Endometrial microvascular endothelial cells (primary cell): ENCODE results near the gene BDH2. TPM values are rescaled to one million over a fixed set of nuclear protein-coding genes. Genes with fewer than 3 reads are reported as not detected.

Experiments used
- in situ Hi-C: cut with HindIII; loops from 2 replicates; pipeline ENCODE4 v1.10.0; 2017; ENCODE audit warnings: low sequenced_read_pairs, low pct_unique_long_range_greater_than_20kb; ENCODE audit errors: inconsistent ontology term
- total RNA-seq: library from RNA; depleted of rRNA; stranded (reverse); fragments of >200 nt; gene quantifications from one replicate; pipeline ENCODE4 v1.2.3, GENCODE V29; 2015; ENCODE audit errors: inconsistent ontology term

The BDH2 gene
- 29.7 TPM for total RNA-seq

DNA sequence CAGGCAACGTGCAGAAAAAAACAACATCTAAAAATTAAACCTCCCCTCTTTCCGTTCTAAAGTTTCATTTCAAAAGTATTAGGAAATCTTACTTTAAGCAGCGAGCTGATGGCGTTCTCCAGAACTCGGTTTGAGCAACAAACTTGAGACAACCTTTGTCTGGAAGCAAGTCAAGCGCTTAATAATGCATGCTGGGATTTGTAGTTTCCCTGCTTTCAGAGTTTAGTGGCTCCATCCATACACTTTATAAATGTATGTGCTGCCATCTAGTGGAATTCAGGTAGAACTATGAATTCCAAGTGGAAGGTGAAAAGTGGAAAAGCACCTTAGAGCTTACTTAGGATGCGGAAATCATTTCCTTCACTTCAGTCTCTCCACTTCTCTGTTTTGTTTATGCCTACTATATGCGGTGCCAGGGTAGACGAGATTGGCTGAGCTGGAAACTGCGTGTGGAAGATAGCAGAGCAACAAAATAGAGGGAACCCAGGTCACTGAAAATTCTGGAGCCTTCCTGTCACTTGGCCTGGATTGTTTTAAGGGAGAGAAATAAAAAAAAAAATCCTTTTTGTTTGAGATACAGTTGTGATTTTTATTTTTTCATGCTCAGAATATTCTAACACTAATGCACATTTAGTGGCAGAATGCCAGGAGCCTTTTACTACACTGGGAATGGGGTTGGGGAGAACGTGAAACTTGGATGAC, at the start of gene BDH2:
BDH2 (minus strand) TSS at position 144 of the 702 bp plus-strand sequence. CDS start 3,580 bp downstream, outside the sequence.
- in situ Hi-C loops = no loop called here

DNA sequence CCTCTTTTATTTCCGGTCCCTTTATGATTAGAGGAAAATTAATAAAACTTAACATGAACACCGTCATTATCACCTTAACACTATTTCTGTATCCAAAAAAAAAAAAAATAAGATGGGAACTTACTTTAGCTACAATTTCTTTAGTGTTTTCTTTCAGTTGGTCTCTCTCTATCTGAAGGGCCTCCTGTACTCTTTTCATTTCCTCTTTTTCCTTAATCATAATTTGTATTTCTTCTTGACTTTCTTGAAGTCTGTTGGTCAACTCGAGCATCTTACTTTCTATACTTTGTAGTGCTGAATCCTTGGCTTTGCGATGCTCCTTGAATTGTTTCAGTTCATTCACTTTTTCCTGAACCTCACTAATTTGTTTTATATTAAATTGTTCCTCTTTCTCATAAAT, 45.3 kb upstream of the BDH2 start:
- in situ Hi-C loops = no loop called here

DNA sequence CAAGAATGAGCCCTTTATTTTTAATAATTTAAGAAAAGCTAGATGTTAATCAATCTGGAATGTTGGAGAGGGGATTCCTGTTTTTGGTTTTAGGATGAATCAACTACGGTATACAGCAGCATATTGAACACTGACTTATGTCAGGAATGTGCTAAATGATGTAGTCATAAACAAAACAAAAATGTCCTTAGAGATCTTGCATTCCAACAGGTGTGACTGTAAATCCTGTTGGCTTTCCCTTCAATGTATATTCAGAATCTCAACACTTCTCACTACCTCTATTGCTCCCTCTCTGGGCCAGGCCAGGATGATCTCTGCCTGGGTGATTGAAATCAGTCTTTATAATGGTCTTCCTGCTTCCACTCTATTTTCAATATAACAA, 37.8 kb upstream of the BDH2 start:
- in situ Hi-C loops = no loop called here

DNA sequence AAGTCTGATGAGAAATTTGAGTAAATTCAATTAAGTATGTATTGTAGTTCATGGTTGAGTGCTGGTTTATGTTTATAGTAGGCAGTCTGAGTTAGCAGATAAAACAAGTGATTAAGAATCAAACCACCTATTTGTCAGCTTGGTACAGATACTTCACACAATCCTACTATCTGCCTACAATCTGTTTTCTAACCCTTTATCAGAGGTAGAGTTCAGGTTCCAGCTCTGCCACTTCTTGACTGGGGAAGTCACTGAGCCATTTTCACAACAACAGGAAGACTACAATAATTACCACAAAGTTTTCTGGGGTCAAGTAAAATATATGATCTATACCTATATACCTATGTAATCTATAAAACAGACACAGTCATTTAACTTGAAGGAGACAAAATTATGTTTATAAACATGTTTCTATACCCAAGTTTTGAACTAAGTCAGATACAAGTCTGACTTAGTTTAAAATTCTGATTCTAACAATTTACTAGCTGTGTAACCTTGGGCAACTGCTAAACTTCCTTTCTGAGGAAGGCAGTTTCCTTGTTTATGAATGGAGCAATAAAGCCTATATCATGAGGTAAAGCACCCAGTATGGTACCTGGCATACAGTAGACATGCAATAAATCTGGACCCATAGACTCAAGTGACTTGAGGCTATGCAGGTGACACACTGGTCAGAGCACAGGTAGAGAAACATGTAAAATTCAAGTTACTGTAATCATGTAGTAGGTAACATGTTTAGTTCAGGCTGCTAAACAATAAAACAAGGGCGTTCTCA, 37.2 kb upstream of the BDH2 start:
- in situ Hi-C loops = no loop called here

DNA sequence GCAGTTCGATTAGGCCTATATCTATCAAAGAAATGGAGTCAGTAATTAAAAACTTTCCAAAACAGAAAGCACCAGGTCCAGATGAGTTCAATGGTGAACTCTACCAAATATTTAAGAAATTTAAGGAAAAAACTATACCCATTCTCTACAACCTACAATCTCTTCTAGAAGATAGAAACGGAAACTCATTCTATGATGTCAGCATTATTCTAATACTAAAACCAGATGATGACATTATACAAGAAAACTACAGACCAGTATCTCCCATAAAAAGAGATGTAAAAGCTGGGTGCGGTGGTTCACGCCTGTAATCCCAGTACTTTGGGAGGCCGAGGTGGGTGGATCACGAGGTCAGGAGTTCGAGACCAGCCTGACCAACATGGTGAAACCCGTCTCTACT, 29.5 kb upstream of the BDH2 start:
- in situ Hi-C loops = no loop called here

DNA sequence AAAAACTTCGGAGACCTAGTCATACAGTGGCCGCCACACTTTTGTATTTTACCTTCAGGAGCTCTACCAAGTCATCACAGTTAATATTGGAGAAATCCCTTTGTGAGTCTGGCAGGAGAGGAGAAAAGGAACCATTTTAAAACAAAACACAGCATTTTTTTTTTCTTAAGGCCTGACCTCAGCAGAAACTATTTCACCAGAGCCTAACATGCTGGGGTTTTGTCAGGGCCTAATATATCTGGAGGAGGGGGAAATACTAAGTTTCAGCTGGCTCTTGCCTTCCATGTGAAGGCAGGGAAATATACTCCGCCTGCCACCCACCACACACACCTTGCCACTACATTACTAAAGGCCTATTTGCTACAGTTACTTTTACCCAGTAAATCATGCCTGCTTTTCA, 26.5 kb upstream of the BDH2 start:
- in situ Hi-C loops = no loop called here

DNA sequence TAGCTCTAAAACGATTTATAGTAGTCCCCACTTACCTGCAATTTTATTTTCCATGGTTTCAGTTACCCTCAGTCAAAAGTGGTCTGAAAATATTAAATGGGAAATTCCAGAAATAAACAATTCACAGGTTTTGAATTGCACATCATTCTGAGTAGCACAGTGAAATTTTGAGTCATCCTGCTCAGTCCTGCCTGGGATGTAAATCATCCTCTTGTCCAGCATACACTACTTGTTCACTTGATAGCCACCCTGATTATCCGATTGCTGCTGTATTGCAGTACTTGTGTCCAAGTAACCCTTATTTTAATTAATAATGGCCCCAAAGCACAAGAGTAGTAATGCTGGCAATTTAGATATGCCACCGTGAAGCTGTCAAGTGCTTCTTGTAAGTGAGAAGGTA, 23.5 kb upstream of the BDH2 start:
- in situ Hi-C loops = no loop called here

DNA sequence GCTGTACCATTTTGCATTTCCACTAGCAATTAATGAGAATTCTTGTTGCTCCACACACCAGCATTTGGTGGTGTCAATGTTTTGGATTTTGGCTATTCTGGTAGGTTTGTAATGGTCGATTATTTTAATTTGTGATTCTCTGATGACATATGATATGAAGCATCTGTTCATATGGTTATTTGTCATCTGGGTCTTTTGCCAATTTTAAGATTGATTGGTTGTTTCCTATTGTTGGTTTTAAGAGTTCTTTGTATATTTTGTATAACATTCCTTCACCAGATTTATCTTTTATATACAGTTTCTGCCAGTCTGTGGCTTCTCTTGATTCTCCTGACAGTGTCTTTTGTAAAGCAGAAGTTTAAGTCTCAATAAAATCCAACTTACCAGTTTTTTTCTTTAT, 18.5 kb upstream of the BDH2 start:
- in situ Hi-C loops = no loop called here

DNA sequence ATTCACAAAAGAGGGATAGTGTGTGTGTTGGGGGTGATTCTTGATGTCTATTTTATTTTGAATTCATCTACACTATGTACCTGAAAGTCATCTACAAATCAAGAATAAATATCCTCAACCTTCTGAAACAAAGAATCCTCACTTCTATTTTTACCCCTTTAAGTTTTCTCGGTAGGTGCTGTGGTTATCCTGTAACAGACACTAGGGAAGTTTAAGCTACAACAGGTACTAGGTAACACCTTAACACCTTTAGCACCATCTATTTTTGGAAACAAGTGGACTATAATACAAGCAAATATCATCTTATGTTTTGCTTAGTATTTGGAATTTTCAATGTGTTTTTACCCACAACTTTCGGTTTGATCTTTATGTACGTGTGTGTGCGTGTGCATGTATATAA, 12.0 kb upstream of the BDH2 start:
- in situ Hi-C loops = no loop called here

DNA sequence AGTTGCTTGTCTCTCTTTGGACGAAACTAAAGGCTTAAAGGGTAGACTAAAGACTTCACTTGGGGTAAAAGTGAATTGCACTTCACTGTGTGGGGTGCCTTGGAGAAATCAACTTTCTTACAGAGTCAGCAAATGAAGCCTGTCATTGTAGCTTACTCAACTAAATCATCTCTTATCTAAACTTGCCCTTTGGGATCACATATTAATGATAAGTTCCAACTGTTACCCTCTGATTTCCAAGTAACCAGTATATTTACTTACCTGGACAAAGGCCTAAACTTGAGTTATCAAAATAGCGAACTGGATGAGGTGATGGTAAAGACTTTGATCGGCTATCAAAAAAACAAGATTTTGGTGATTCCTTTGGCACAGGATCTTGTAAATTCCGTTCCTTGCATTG, 8.9 kb upstream of the BDH2 start:
- in situ Hi-C loops = no loop called here

DNA sequence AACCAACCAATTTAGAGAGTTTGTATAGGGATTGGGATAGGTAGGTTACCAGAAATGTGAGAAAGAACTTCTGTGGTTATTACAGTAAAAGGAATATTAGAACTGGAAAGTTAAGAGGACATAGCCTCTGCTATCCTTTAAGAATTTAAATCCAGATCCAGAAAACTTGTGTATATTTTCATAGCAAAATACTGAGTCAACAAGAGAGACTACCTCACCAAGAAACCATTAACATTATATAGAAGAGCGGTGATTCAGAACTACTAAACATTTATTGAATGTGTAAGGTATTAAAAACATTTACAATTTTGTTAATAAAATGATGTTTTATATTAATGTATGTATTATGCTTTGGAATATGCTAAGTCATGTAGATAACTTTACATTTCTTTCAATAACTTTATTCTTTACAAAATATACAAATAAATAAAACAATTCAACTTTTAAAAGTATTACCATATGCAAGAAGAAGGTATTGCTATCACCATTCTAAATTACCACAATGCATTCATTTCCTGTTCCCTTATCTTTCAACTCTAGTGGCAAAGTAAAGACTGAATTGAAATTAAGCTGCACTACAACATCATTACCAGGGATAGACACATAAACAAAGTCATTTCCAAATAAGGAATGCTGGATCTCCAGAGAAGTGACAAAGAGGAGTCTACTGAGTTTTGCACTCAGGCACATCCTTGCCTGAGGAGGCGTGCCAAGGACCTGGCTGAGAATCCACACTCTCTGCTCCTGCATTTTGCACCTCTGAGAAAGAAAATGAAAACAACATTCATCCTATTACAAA, 6.1 kb upstream of the BDH2 start:
- in situ Hi-C loops = no loop called here

DNA sequence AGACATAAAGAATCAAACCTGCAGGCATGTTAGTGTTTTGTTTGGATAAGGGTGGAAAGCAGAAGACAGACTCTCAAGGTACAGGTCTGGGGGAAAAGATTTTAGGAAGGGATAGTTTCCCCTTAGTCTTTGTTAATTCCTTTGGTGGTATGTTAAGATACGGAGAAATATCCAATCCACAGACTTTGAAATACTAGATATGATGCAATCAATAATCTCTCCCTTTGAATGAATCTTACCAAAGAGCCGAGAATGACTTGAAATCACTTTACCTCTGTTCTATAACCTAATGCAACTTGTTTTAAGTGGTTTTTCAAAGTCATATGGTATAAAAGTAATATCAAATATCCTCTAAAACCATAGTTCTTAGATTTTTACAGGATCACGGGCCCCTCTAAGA, 5.3 kb upstream of the BDH2 start:
- in situ Hi-C loops = no loop called here

DNA sequence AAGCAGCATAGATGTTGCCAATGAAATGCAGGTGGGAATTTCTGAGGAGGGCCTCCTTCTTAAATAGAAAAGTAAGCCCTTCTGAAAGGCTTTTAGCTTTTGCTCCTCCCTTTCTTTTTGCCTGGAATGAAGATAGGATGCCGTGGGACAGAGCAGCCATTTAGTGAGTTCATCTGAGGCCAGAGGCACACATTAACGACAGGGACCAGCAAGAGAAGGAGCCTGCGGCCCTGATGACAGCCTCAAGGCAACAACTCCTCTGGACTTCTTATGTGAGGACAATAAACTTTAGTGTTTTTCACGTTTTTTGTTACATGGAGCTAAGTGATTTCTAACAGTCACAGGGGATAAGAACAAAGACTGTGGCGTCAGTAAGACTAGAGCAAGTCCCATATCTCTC, 1.1 kb upstream of the BDH2 start:
- in situ Hi-C loops = no loop called here

DNA sequence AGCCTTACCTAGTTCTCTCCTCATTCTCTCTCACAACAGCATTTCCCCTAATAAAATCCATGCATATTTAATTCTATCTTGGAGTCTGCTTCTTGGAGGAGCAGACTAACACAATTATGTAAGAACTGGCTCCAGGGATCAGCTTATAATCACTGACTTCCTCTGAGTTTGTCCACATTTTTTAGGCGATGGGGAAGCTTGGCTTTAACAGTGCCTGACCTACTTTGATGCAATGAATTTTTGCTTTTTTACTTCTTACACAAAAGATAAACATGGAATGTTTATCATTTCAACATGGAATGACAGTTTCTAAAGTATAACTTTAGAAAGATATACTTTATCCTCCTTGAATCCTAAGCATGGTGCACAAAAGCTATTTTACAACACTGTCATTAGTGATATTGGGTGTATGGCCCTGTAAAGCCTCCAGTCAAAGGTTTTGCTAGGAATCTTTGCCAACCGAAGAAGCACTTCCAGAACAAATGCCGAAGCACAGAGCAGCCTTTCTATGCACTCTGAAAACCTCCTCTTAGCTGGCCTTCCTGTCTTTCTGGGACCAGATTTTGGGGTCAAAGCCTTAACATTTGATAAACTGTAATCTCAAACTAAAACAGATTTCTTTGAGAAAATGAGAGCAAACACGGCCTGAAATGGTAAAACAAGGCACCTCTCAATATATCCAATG, 736 bp downstream of the BDH2 start:
- in situ Hi-C loops = no loop called here

DNA sequence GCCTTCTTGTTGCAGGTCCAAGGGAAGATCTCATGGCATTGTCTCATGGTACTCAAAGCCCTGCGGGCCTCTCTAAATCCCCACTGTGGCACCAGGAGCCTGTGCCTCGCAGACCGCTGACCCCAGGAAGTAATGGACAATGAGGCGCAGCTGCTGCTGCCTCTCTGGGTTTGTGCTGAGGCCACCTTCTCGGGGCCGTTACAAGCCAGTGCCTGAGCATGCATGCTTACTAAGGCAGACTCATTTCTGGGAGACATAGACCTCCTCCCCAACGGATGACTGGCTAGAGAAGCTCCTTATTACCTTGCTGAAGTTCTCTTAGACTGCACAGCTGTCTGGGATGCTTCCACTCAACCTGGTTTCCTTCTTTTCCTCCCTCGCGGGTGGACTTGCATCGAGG, 1.3 kb downstream of the BDH2 start:
- in situ Hi-C loops = no loop called here

DNA sequence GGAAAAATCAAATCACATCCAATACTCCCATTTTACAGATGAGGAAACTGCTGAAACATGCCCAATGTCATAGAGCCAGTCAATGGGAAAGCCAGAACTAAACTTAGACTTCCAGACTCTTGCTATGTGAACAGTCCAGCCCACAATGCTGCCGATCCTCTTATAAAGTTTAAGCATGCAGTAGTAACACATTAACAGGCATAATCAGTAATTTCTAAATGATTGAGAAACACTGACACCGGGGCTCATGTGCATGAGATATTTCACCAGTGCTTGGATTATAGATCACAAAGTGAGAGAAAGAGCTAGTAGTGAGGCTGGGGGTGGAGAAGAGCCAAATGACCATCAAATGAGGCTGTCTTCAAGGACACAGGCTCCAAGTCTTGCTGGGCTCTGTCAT, 2.5 kb downstream of the BDH2 start:
- in situ Hi-C loops = no loop called here

DNA sequence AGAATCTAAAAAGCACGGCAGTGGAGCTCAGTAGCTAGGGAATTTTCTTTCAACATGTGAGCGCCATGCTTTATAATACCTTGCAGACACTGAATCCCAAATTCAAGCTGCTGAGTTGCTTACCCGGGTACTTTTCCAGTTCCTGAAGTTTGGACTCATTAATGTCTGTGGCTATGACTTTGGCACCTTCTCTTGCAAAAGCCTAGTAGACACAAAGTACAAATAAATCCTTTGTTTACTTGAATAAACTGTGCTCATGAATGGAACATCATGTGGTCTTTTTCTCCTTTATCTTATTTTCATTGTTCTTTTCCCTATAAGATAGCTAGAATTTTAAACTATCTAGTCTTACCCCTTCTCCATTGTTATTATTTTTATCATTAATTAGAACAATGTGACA, 4.6 kb downstream of the BDH2 start:
- in situ Hi-C loops = no loop called here

DNA sequence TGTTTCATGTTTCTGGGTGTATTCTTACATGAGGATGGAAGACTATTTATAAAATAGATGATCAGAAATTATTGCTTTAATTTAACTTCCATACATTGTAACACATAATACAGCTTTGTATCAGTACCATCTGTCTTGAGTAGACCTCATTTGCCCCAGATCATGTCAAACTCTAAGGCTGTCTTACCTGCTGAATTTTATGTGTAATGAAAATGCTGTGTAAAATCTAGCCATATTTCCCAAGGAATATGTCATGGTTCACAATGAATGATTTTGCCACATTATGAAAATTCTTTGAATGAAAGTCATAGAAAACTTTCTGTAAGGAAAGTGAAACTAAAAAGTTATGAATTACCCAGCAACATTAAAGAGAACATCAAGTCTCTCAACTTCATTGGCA, 7.4 kb downstream of the BDH2 start:
- in situ Hi-C loops = no loop called here

DNA sequence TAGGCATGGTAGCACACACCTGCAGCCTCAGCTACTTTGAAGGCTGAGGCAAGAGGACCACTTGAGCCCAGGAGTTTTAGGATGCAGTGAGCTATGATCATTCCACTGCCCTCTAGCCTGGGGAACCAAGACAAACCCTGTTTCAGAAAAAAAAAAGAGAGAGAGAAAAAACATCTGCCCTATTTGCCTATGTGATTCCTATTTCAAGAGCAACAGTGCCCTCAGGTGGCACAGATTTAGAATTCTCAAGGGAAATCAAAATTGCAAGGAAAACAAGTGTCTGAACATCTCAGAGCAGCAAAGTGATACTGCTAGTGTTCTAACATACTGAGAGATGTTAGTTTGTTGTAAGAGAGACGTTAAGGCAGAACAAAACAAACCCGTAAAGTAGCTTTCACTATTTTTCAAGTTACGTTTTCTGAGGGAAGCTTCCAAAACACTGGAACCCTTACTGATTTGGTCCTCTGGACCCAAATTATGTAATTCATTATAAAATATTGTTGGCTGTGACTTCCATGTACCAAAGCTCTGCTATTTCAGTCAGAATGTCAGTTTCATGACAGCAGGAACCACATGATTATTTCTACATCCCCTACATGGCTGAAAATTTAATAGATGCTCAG, 7.9 kb downstream of the BDH2 start:
- in situ Hi-C loops = no loop called here
